ENCODE measurements around the gene YBX1.
"Not testable (repeated sequence)": the region's sequence is repeated elsewhere in the genome, so short reads cannot be mapped to it uniquely, and the experiment has no call there.

GRCh38 chr1:42722403-42722802 is 40.2 kb downstream of the YBX1 start:
- not testable (repeated sequence) for TF ChIP-seq EZH2 (IDR thresholded peaks at IDR 0.05; ENCODE audit: low read length, unreplicated experiment); CTCF (conservative IDR thresholded peaks at IDR 0.05; ENCODE audit: low read depth, low read length); EZH2phosphoT487 (IDR thresholded peaks at IDR 0.05; ENCODE audit: borderline replicate concordance, low read length)
